AG04449 (cell line): Measurements from ENCODE around the gene ROBO2.

Source experiments
- CTCF ChIA-PET: fragments of 350-600 bp; formaldehyde crosslinking; extraction: SDS; loops from one replicate; lab custom pipeline; 2021; ENCODE audit warnings: antibody characterized with exemption; lab: Yijun Ruan, JAX
- POLR2A ChIA-PET: fragments of 400-600, 350-600 bp; formaldehyde crosslinking; extraction: SDS; loops from one replicate; lab custom pipeline; 2020; ENCODE audit warnings: antibody characterized with exemption, inconsistent platforms; lab: Yijun Ruan, JAX
- DNase-seq: peaks from one replicate; pipeline ENCODE4 v3.0.0-alpha.2; 2010; ENCODE audit warnings: low read depth, low spot score
- H3K4me3 ChIP-seq: 2 replicates; pipeline ENCODE4 v1.5.1; 2011; ENCODE audit warnings: low read depth, mild to moderate bottlenecking, control low read depth, low read length
- CTCF ChIP-seq: IDR thresholded peaks from one replicate; pipeline ENCODE4 v1.5.1; 2011; ENCODE audit warnings: mild to moderate bottlenecking, moderate library complexity, low read length, control low read depth, inconsistent platforms; ENCODE audit not compliant: insufficient read depth; ENCODE audit errors: missing control alignments

Gene ROBO2

GRCh38 chr3:77203851-77204250 lies 164.0 kb downstream of the ROBO2 start:
- ChIA-PET POLR2A (no interaction called here), CTCF (no interaction called here)
- no peak for DNase-seq
- H3K4me3 ChIP-seq: no peak overlapping the region
- TF ChIP-seq CTCF: no peak

GRCh38 chr3:77204788-77205187 lies 164.9 kb downstream of the ROBO2 start:
- no peak for TF ChIP-seq CTCF
- ChIA-PET POLR2A (no interaction called here), CTCF (no interaction called here)
- no peak for DNase-seq
- H3K4me3 ChIP-seq: no peak overlapping the region

- CTCF ChIA-PET: no interaction called here
- POLR2A ChIA-PET: no interaction called here
- TF ChIP-seq CTCF: no peak
- H3K4me3 ChIP-seq: no peak overlapping the region
- DNase-seq: no peak
These were observed 167.9 kb downstream of the ROBO2 start for GRCh38 chr3:77207753-77208152.

- ChIA-PET CTCF (no interaction called here), POLR2A (no interaction called here)
- TF ChIP-seq CTCF: no peak
- DNase-seq: no peak
- no peak overlapping the region for H3K4me3 ChIP-seq
These were observed 182.8 kb downstream of the ROBO2 start for GRCh38 chr3:77222701-77223100.

- no peak for DNase-seq
- CTCF ChIA-PET: no interaction called here
These were observed 187.7 kb downstream of the ROBO2 start for GRCh38 chr3:77227567-77227966.

GRCh38 chr3:77232557-77232956 lies 192.7 kb downstream of the ROBO2 start:
- POLR2A ChIA-PET: no interaction called here
- TF ChIP-seq CTCF: no peak
- no peak overlapping the region for H3K4me3 ChIP-seq
- CTCF ChIA-PET: no interaction called here
- no peak for DNase-seq

More at GRCh38 chr3:77227567-77227966, 187.7 kb downstream of the ROBO2 start:
- TF ChIP-seq CTCF: no peak
- POLR2A ChIA-PET: no interaction called here
- H3K4me3 ChIP-seq: no peak overlapping the region
